ENCODE results near the gene MTM1. TPM values are rescaled to one million over a fixed set of nuclear protein-coding genes. Genes with fewer than 3 reads are reported as not detected.

MTM1 gene
- total RNA-seq, 4 donors from 2014 or later, result 16.3 to 50.0 (median 22.8) TPM

GRCh38 chrX:150594584-150594983 is 26.2 kb downstream of the MTM1 start:
- Histone ChIP-seq H3K4me3 (replicated peaks in 1 of 3) (no peak overlapping the region), H3K9me3 (no peaks in the 10 kb centered on the region), H3K36me3 (no peaks in the 10 kb centered on the region), H3K4me1 (no peaks in the 10 kb centered on the region), H3K27ac (no peak overlapping the region), H3K27me3 (no peaks in the 10 kb centered on the region)
- TF ChIP-seq CTCF (IDR thresholded peaks at IDR 0.05) (no peak), POLR2A (IDR thresholded peaks at IDR 0.05) (no peak)
- DNase-seq, result no peak
- intact Hi-C loops (cut with DNase I), result no loop called here
- 75 to 83% methylated on average over 1 of the region's 1 CpG for WGBS, 2 donors

- 100% methylated on average over 1 of the region's 1 CpG for WGBS, 2 donors
- intact Hi-C loops (cut with DNase I), result no loop called here
- Histone ChIP-seq H3K4me3 (replicated peaks in 1 of 3) (no peak overlapping the region), H3K36me3 (no peaks in the 10 kb centered on the region), H3K9me3 (no peaks in the 10 kb centered on the region), H3K27me3 (no peaks in the 10 kb centered on the region), H3K27ac (no peak overlapping the region), H3K4me1 (no peaks in the 10 kb centered on the region)
- TF ChIP-seq CTCF (IDR thresholded peaks at IDR 0.05) (no peak), POLR2A (IDR thresholded peaks at IDR 0.05) (no peak)
- no peak for DNase-seq
Observed at GRCh38 chrX:150599226-150599625, 30.8 kb downstream of the MTM1 start.

DNA sequence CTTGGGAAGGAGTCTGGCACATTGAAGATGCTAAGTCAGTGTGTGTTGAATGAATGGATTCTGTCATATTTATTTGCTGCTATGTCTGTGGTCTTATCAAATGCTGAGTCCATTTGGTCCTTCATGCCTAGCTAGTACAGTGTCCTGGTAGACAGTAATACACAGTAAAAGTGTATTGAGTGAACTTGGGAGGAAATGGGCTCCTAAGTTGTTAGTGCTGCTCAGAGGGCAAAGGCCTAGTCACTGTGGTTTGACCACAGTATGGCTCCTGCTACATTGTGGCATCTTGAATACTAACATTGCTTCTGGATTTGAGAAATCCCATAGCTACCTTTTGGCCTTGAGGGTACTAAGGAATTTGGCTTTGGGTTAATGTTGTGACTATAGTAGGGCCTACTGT is 33.9 kb downstream of the MTM1 start:
- H3K27ac ChIP-seq, result no peak overlapping the region
- H3K9me3 ChIP-seq, result no peaks in the 10 kb centered on the region
- intact Hi-C loops (cut with DNase I), result no loop called here
- H3K36me3 ChIP-seq, result no peaks in the 10 kb centered on the region
- TF ChIP-seq CTCF (IDR thresholded peaks at IDR 0.05), result no peak
- TF ChIP-seq POLR2A (IDR thresholded peaks at IDR 0.05), result no peak
- H3K27me3 ChIP-seq, result no peaks in the 10 kb centered on the region
- H3K4me3 ChIP-seq (replicated peaks in 1 of 3), result no peak overlapping the region
- H3K4me1 ChIP-seq, result no peaks in the 10 kb centered on the region
- DNase-seq, result no peak

GRCh38 chrX:150602743-150603142 is 34.3 kb downstream of the MTM1 start:
- H3K36me3 ChIP-seq, result no peaks in the 10 kb centered on the region
- H3K4me3 ChIP-seq (replicated peaks in 1 of 3), result no peak overlapping the region
- no peak for DNase-seq
- no peaks in the 10 kb centered on the region for H3K9me3 ChIP-seq
- intact Hi-C loops (cut with DNase I), result no loop called here
- 96% methylated on average over 3 of the region's 3 CpGs for WGBS, 2 donors
- no peak overlapping the region for H3K27ac ChIP-seq
- no peak for TF ChIP-seq POLR2A (IDR thresholded peaks at IDR 0.05)
- TF ChIP-seq CTCF (IDR thresholded peaks at IDR 0.05), result no peak
- H3K4me1 ChIP-seq, result no peaks in the 10 kb centered on the region
- H3K27me3 ChIP-seq, result no peaks in the 10 kb centered on the region

GRCh38 chrX:150605603-150606002 is 37.2 kb downstream of the MTM1 start:
- no peaks in the 10 kb centered on the region for H3K27me3 ChIP-seq
- no peaks in the 10 kb centered on the region for H3K9me3 ChIP-seq
- no peak overlapping the region for H3K27ac ChIP-seq
- intact Hi-C loops (cut with DNase I), result no loop called here
- DNase-seq, result no peak
- no peak for TF ChIP-seq CTCF (IDR thresholded peaks at IDR 0.05)
- no peak for TF ChIP-seq POLR2A (IDR thresholded peaks at IDR 0.05)
- no peaks in the 10 kb centered on the region for H3K36me3 ChIP-seq
- no peaks in the 10 kb centered on the region for H3K4me1 ChIP-seq
- H3K4me3 ChIP-seq (replicated peaks in 1 of 3), result no peak overlapping the region
- 56 to 84% methylated on average over 2 of the region's 2 CpGs for WGBS, 2 donors
